Hepatocyte (in vitro differentiated cells): ENCODE results near the gene LIPC. TPM values are rescaled to one million over a fixed set of nuclear protein-coding genes. Genes with fewer than 3 reads are reported as not detected.
A peak's percentile ranks its signal among the peaks of the same experiment; 100 is the strongest.

Source experiments
- DNase-seq: peaks from one replicate; pipeline ENCODE4 v3.0.0-alpha.2; 2016; ENCODE audit warnings: low spot score
- H2AFZ ChIP-seq: fragments of 200-600 bp; sonication (generic); 2 replicates; pipeline ENCODE4 v1.6.0; 2016; ENCODE audit warnings: antibody characterized with exemption, mild to moderate bottlenecking
- H3K27ac ChIP-seq: fragments of 200-600 bp; sonication (generic); 2 replicates; pipeline ENCODE4 v1.5.1; 2016; ENCODE audit warnings: mild to moderate bottlenecking
- H3K27me3 ChIP-seq: fragments of 200-600 bp; sonication (generic); 2 replicates; pipeline ENCODE4 v1.6.1; 2016
- H3K36me3 ChIP-seq: fragments of 200-600 bp; sonication (generic); replicated peaks from 2 replicates; pipeline ENCODE4 v1.5.1; 2016; ENCODE audit warnings: low read depth; ENCODE audit not compliant: insufficient read depth
- H3K4me1 ChIP-seq: fragments of 200-600 bp; sonication (generic); 2 replicates; pipeline ENCODE4 v1.5.1; 2016; ENCODE audit warnings: mild to moderate bottlenecking, moderate library complexity; ENCODE audit not compliant: insufficient read depth
- H3K4me2 ChIP-seq: fragments of 200-600 bp; sonication (generic); 2 replicates; pipeline ENCODE4 v1.6.0; 2016
- H3K4me3 ChIP-seq: fragments of 200-600 bp; sonication (generic); 2 replicates; pipeline ENCODE4 v1.5.1; 2016; ENCODE audit warnings: mild to moderate bottlenecking
- H3K79me2 ChIP-seq: fragments of 200-600 bp; sonication (generic); 2 replicates; pipeline ENCODE4 v1.6.0; 2017; ENCODE audit warnings: mild to moderate bottlenecking
- H3K9me2 ChIP-seq: fragments of 200-600 bp; sonication (generic); replicated peaks from 2 replicates; pipeline ENCODE4 v1.6.0; 2017; ENCODE audit warnings: mild to moderate bottlenecking; ENCODE audit not compliant: insufficient read depth
- H3K9me3 ChIP-seq: fragments of 200-600 bp; sonication (generic); 2 replicates; pipeline ENCODE4 v1.5.1; 2016; ENCODE audit warnings: low read depth, mild to moderate bottlenecking
- H4K20me1 ChIP-seq: fragments of 200-600 bp; sonication (generic); 2 replicates; pipeline ENCODE4 v1.6.0; 2016; ENCODE audit warnings: mild to moderate bottlenecking; ENCODE audit not compliant: insufficient read depth, poor library complexity, severe bottlenecking
- EZH2 ChIP-seq: fragments of 200-600 bp; sonication (generic); IDR thresholded peaks from 2 replicates; pipeline ENCODE4 v1.6.1; 2016; ENCODE audit warnings: antibody characterized with exemption, mild to moderate bottlenecking, borderline replicate concordance
- EZH2phosphoT487 ChIP-seq: fragments of 200-600 bp; sonication (generic); IDR thresholded peaks from one replicate; pipeline ENCODE4 v1.6.1; 2018; ENCODE audit warnings: antibody characterized with exemption, mild to moderate bottlenecking, low read depth, moderate library complexity; ENCODE audit not compliant: unreplicated experiment, severe bottlenecking
- WGBS: methylation state at CpG from one replicate; pipeline ENCODE4 v1.1.6; 2016; ENCODE audit warnings: low lambda C conversion rate; ENCODE audit errors: missing lambda C conversion rate; 5-methylcytosine and 5-hydroxymethylcytosine counted together
- polyA plus RNA-seq: library from polyadenylated mRNA; unstranded; fragments of >200 nt; fragmentation: Nextera tagmentation; extraction: Ambion mirVana; gene quantifications from 2 replicates; pipeline ENCODE4 v1.2.1, GENCODE V29; 2016
- total RNA-seq: library from RNA; depleted of rRNA; stranded (reverse); fragments of >200 nt; gene quantifications from 2 replicates; pipeline ENCODE4 v1.2.3, GENCODE V29; 2014
- TF ChIP-seq, protein P1 (sequence below): fragments of 200-600 bp; sonication (generic); IDR thresholded peaks from 2 replicates; pipeline ENCODE4 v1.5.1; 2016; ENCODE audit warnings: antibody characterized with exemption, mild to moderate bottlenecking; ENCODE audit not compliant: poor library complexity

LIPC gene
- total and polyA plus RNA-seq, 2 experiments from 2014 or later = 37.0 to 64.8 TPM

DNA sequence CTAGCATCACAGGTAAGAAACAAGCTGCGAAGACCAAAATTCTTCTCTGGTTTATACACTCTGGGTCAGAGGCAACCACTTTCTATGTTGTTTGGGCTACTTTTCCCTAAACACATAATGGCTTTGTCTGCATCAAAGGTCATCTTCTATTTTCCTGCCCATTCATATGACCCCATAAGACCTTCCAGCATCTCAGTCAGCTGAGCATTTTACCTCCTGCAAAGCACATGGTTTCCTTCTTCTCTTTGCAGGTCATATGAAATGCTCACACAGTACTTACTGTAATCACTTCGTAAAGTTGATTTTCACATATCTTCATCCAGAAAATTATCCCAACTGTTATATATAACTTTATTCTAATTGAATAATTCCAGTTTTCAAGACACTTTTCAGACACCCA lies 34.8 kb downstream of the LIPC start:
- Histone ChIP-seq H3K4me2 (no peak overlapping the region), H3K79me2 (no peaks in the 10 kb centered on the region), H3K4me1 (peaks cover 13% of the 10 kb centered on the region), H3K9me2 (no peaks in the 10 kb centered on the region), H3K9me3 (no peaks in the 10 kb centered on the region), H3K27me3 (no peaks in the 10 kb centered on the region), H3K36me3 (no peaks in the 10 kb centered on the region), H3K27ac (no peak overlapping the region), H4K20me1 (no peaks in the 10 kb centered on the region), H2AFZ (no peak overlapping the region), H3K4me3 (no peak overlapping the region)
- 97% methylated on average over 2 of the region's 2 CpGs for WGBS
- no peak for DNase-seq
- TF ChIP-seq EZH2 = no peak
- no peak for TF ChIP-seq EZH2phosphoT487
- TF ChIP-seq, protein P1, sequence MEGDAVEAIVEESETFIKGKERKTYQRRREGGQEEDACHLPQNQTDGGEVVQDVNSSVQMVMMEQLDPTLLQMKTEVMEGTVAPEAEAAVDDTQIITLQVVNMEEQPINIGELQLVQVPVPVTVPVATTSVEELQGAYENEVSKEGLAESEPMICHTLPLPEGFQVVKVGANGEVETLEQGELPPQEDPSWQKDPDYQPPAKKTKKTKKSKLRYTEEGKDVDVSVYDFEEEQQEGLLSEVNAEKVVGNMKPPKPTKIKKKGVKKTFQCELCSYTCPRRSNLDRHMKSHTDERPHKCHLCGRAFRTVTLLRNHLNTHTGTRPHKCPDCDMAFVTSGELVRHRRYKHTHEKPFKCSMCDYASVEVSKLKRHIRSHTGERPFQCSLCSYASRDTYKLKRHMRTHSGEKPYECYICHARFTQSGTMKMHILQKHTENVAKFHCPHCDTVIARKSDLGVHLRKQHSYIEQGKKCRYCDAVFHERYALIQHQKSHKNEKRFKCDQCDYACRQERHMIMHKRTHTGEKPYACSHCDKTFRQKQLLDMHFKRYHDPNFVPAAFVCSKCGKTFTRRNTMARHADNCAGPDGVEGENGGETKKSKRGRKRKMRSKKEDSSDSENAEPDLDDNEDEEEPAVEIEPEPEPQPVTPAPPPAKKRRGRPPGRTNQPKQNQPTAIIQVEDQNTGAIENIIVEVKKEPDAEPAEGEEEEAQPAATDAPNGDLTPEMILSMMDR = no peak

DNA sequence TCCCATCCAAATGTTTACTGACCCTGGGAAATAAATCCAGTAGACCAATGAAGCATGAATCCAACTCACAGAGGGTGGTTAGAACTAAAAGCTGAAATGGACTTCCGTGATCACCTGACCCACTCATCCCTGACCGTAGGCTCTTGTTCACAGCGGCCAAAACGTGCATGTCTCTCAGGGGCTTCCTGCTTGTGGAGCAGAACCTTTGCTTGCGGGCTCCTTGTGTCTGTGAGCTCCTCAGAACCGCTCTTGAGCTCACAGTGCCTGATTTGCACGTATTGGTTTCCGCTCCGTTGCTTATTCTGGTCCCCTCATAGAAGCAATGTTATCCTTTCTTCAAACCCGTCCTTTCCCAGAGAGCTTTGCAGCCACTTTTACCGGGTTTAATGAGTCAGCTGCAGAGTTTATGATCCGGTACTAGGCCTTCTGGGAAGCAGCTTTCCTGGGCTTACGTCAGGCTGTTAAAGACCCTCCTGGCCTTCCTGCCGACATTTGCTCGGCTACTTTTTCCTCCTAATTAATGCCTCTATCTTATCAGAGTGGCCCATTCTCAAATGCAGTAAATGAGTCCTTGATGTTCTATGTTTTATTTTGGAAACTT lies 35.4 kb downstream of the LIPC start:
- no peaks in the 10 kb centered on the region for H3K9me3 ChIP-seq
- no peaks in the 10 kb centered on the region for H3K79me2 ChIP-seq
- no peak overlapping the region for H3K4me2 ChIP-seq
- DNase-seq = no peak
- H2AFZ ChIP-seq = no peak overlapping the region
- no peak overlapping the region for H3K4me3 ChIP-seq
- 73% methylated on average over 15 of the region's 15 CpGs for WGBS
- no peaks in the 10 kb centered on the region for H3K9me2 ChIP-seq
- peak overlapping the region; percentile 77 for H3K27ac ChIP-seq
- H4K20me1 ChIP-seq = no peaks in the 10 kb centered on the region
- H3K27me3 ChIP-seq = no peaks in the 10 kb centered on the region
- H3K4me1 ChIP-seq = peaks cover 13% of the 10 kb centered on the region
- TF ChIP-seq EZH2 (no peak), EZH2phosphoT487 (no peak)
- TF ChIP-seq, protein P1 = no peak
- H3K36me3 ChIP-seq = no peaks in the 10 kb centered on the region

DNA sequence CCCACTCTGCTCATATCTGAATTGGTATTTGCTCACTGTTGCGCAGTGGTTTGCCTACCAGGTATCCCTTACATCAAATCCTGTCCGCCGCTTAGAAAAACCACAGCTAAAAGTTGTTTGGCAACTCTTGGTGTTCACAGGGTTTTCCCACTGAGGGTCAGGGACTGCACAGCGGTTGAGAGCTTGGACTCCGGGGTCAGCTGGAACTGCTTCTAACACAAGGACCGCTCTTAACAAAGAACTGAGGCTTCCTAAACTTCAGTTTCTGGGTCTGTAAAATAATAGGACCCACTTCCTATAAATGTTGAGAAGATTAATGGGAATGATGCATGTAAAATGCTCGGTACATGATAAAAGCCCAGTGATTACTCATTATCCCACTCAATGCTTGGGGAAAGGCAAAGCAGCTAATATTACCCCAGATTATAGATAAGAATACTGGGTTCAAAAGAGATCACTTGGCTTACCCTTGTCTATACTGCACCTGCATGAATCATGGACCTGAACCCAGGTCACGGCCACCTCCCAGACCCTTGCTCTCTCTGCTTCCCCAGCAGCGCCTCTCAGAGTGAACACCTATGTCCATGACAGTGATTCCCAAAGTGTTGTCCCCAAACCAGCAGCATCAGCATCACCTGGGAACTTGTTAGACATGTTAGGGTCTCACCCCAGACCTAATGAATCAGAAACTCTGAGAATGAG lies 36.1 kb downstream of the LIPC start:
- no peaks in the 10 kb centered on the region for H3K9me3 ChIP-seq
- peak overlapping the region; percentile 77 for H3K27ac ChIP-seq
- H3K4me1 ChIP-seq = peaks cover 18% of the 10 kb centered on the region
- H4K20me1 ChIP-seq = no peaks in the 10 kb centered on the region
- no peak overlapping the region for H2AFZ ChIP-seq
- H3K4me3 ChIP-seq = no peak overlapping the region
- H3K4me2 ChIP-seq = no peak overlapping the region
- no peaks in the 10 kb centered on the region for H3K79me2 ChIP-seq
- no peak for DNase-seq
- WGBS = 71% methylated on average over 9 of the region's 9 CpGs
- H3K36me3 ChIP-seq = no peaks in the 10 kb centered on the region
- no peaks in the 10 kb centered on the region for H3K27me3 ChIP-seq
- TF ChIP-seq EZH2 (no peak), EZH2phosphoT487 (no peak)
- TF ChIP-seq, protein P1 = no peak
- no peaks in the 10 kb centered on the region for H3K9me2 ChIP-seq
